Transverse colon (tissue), 4 donors: ENCODE results near the gene DPP10. TPM values are rescaled to one million over a fixed set of nuclear protein-coding genes. Genes with fewer than 3 reads are reported as not detected.

Experiments used
- DNase-seq: peaks from one replicate; pipeline ENCODE4 v3.0.0-alpha.2; 2019
- H3K27ac ChIP-seq, 4 donors: fragments of 200-600 bp; sonication (generic); 2 replicates each; pipeline ENCODE4 v1.5.1; 2016 to 2018; ENCODE audit warnings: inconsistent platforms in 4 of 4
- H3K27me3 ChIP-seq: fragments of 200-600 bp; sonication (generic); 2 replicates; pipeline ENCODE4 v1.5.1; 2017; ENCODE audit warnings: inconsistent platforms
- H3K36me3 ChIP-seq, 4 donors: fragments of 200-600 bp; sonication (generic); 2 replicates each; pipeline ENCODE4 v1.5.1; 2017 to 2019; ENCODE audit warnings: inconsistent platforms in 4 of 4
- H3K4me1 ChIP-seq, 4 donors: fragments of 200-600 bp; sonication (generic); 2 replicates each; pipeline ENCODE4 v1.5.1; 2017 to 2020; ENCODE audit warnings: inconsistent platforms in 4 of 4
- H3K4me3 ChIP-seq, 4 donors: fragments of 200-600 bp; sonication (generic); 1 replicate in 1 of 4; 2 replicates in 3 of 4; pipeline versions ENCODE4 v1.5.1 to v1.6.1; 2017 to 2019; ENCODE audit warnings: inconsistent platforms in 4 of 4
- H3K9me3 ChIP-seq, 2 donors: fragments of 200-600 bp; sonication (generic); 2 replicates each; pipeline ENCODE4 v1.5.1; 2017 to 2019; ENCODE audit warnings: inconsistent platforms in 2 of 2
- EP300 ChIP-seq: sonication (generic); formaldehyde crosslinking; IDR thresholded peaks from one replicate; pipeline ENCODE4 v1.6.1; 2017; ENCODE audit warnings: antibody characterized with exemption, low read depth
- POLR2A ChIP-seq: fragments of 450-650 bp; IDR thresholded peaks from one replicate; pipeline ENCODE4 v1.6.1; 2016; ENCODE audit warnings: antibody characterized with exemption, mild to moderate bottlenecking, moderate library complexity
- POLR2AphosphoS5 ChIP-seq, 3 donors: sonication (generic); formaldehyde crosslinking; IDR thresholded peaks; one replicate each; pipeline ENCODE4 v1.6.1; 2016; ENCODE audit warnings: antibody characterized with exemption in 3 of 3
- WGBS, 2 donors: methylation state at CpG; one replicate each; pipeline ENCODE4 v1.1.5; 2018; ENCODE audit warnings: low coverage in 1 of 2; 5-methylcytosine and 5-hydroxymethylcytosine counted together
- in situ Hi-C, 4 donors: fragments of 200-750 bp; cut with MboI; loops; one replicate each; pipeline versions ENCODE4 v1.15.0 to v1.15.1; 2017; ENCODE audit warnings: low sequenced_read_pairs in 3 of 4, low pct_ligation_motif_present in 1 of 4, low pct_unique_long_range_greater_than_20kb in 1 of 4
- intact Hi-C: fragments of 100-400 bp; cut with DNase I; formaldehyde crosslinking; loops from one replicate; pipeline ENCODE4 v1.15.1; 2023; ENCODE audit warnings: low total_unique reads
- total RNA-seq, 4 donors: library from RNA; depleted of rRNA; stranded (reverse); fragments of >200 nt; gene quantifications; one replicate each; pipeline ENCODE4 v1.1.0, GENCODE V29; 2016
- TF ChIP-seq, protein P1 (sequence below), 5 experiments: fragments of 200-600 bp in 3 of 5; fragments of 450-650 bp in 2 of 5; sonication (generic) in 3 of 5; IDR thresholded peaks; 1 replicate in 2 of 5; 2 replicates in 3 of 5; pipeline ENCODE4 v1.5.1; 2016 to 2017; ENCODE audit warnings: antibody characterized with exemption in 5 of 5, inconsistent platforms in 3 of 5, mild to moderate bottlenecking in 2 of 5, moderate library complexity in 1 of 5

The DPP10 gene
- total RNA-seq, 4 donors from 2014 or later, result 3.4 to 8.4 (median 7.0) TPM

DNA sequence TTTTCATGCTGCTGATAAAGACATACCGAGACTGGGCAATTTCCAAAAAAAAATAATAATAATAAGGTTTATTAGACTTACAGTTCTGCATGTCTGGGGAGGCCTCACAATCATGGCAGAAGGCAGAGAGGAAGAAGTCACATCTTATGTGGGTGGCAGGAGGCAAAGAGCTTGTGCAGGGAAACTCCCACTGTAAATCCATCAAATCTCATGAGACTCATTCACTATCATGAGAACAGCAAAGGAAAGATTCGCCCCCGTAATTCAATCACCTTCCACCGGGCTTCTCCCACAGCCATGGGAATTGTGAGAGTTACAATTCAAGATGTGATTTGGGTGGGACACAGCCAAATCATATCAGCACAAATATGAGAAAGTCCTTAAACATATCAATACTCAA is 1314.8 kb downstream of the DPP10 start:
- Histone ChIP-seq H3K9me3 (no peaks in the 10 kb centered on the region), H3K36me3 (no peaks in the 10 kb centered on the region), H3K4me3 (no peak overlapping the region), H3K4me1 (no peaks in the 10 kb centered on the region), H3K27ac (no peak overlapping the region), H3K27me3 (no peaks in the 10 kb centered on the region)
- in situ Hi-C loops, result no loop called here
- 85 to 87% methylated on average over 4 of the region's 4 CpGs for WGBS, 2 donors
- no peak for DNase-seq
- intact Hi-C loops, result no loop called here
- TF ChIP-seq EP300 (no peak), POLR2AphosphoS5 (IDR thresholded peaks at IDR 0.05) (no peak), POLR2A (no peak)
- TF ChIP-seq, protein P1, sequence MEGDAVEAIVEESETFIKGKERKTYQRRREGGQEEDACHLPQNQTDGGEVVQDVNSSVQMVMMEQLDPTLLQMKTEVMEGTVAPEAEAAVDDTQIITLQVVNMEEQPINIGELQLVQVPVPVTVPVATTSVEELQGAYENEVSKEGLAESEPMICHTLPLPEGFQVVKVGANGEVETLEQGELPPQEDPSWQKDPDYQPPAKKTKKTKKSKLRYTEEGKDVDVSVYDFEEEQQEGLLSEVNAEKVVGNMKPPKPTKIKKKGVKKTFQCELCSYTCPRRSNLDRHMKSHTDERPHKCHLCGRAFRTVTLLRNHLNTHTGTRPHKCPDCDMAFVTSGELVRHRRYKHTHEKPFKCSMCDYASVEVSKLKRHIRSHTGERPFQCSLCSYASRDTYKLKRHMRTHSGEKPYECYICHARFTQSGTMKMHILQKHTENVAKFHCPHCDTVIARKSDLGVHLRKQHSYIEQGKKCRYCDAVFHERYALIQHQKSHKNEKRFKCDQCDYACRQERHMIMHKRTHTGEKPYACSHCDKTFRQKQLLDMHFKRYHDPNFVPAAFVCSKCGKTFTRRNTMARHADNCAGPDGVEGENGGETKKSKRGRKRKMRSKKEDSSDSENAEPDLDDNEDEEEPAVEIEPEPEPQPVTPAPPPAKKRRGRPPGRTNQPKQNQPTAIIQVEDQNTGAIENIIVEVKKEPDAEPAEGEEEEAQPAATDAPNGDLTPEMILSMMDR (IDR thresholded peaks at IDR 0.05), result no peak

DNA sequence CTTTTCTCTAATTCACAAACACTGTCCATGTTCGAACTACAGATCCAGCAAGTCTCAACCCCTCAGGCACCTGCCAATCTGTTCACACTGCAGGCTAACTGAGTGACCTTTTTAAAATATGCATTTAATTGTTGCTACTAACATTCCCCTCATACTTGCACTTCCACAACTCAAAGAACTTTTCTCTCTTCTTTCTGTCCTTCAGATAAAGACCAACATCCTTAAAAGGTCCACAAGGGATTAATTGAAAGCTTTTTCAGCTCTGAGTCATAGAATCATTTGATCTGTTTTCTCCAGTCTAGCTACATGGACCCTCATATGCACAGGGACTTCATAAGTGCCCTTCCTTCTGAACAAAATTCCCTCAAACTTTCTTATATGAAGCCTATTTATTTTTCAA is 1321.2 kb downstream of the DPP10 start:
- TF ChIP-seq POLR2A, result no peak
- TF ChIP-seq, protein P1 (IDR thresholded peaks at IDR 0.05), result no peak
- TF ChIP-seq EP300, result no peak
- no peak for TF ChIP-seq POLR2AphosphoS5 (IDR thresholded peaks at IDR 0.05)
- Histone ChIP-seq H3K27ac (no peak overlapping the region), H3K9me3 (no peaks in the 10 kb centered on the region), H3K4me1 (no peaks in the 10 kb centered on the region), H3K27me3 (no peaks in the 10 kb centered on the region), H3K36me3 (no peaks in the 10 kb centered on the region), H3K4me3 (no peak overlapping the region)
- DNase-seq, result no peak
- in situ Hi-C loops (no loop called here), intact Hi-C loops (no loop called here)
- 67 to 76% methylated on average over 1 of the region's 1 CpG for WGBS, 2 donors

DNA sequence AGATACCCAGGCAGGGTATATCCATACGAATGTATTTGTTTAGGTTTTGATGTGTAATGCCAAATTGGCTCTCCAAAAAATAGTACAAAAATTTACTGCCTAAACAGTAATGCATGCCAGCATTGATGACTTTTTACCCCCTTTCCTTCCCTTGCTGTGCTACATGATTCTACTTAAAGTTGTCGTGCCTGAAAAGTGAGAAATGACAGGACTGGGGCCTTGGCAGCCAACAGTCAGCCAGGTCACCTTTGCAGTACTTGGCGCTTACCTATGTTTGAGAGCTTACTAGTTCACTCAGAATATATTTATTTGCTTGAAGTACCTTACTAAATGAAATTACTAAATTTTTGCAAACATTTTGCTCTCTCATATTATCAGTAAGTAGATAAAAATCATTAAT is 1329.1 kb downstream of the DPP10 start:
- Histone ChIP-seq H3K4me3 (no peak overlapping the region), H3K27ac (no peak overlapping the region), H3K27me3 (no peaks in the 10 kb centered on the region), H3K4me1 (no peaks in the 10 kb centered on the region), H3K9me3 (no peaks in the 10 kb centered on the region), H3K36me3 (no peaks in the 10 kb centered on the region)
- TF ChIP-seq, protein P1 (IDR thresholded peaks at IDR 0.05), result no peak
- TF ChIP-seq POLR2AphosphoS5 (IDR thresholded peaks at IDR 0.05), result no peak
- no peak for TF ChIP-seq POLR2A
- TF ChIP-seq EP300, result no peak
- in situ Hi-C loops (no loop called here), intact Hi-C loops (no loop called here)
- DNase-seq, result no peak
- WGBS, 2 donors, result 78 to 80% methylated on average over 3 of the region's 3 CpGs

DNA sequence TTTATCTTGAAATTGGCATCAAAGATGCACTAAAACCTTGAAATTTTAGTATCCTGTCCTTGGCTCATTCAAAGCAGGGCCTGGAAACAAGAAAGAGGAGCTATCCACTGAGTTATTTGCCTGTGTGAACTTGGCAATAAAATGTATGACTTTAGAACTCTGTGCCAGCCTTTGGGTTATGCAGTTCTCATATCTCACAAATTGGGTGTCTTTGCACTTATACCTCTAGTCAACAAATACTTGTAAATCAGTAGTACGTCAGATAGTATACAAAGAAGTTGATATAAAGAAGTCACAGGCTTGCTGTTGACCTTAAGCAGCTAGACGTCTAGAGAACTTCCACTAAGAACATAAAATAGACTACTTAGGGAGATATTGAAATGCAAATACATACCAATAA is 1331.9 kb downstream of the DPP10 start:
- no peak overlapping the region for H3K27ac ChIP-seq
- DNase-seq, result no peak
- no peaks in the 10 kb centered on the region for H3K27me3 ChIP-seq
- intact Hi-C loops (no loop called here), in situ Hi-C loops (no loop called here)
- WGBS, 2 donors, result 6 to 47% methylated on average over 2 of the region's 2 CpGs
- no peaks in the 10 kb centered on the region for H3K9me3 ChIP-seq
- TF ChIP-seq POLR2A, result no peak
- no peaks in the 10 kb centered on the region for H3K36me3 ChIP-seq
- no peak overlapping the region for H3K4me3 ChIP-seq
- no peaks in the 10 kb centered on the region for H3K4me1 ChIP-seq

DNA sequence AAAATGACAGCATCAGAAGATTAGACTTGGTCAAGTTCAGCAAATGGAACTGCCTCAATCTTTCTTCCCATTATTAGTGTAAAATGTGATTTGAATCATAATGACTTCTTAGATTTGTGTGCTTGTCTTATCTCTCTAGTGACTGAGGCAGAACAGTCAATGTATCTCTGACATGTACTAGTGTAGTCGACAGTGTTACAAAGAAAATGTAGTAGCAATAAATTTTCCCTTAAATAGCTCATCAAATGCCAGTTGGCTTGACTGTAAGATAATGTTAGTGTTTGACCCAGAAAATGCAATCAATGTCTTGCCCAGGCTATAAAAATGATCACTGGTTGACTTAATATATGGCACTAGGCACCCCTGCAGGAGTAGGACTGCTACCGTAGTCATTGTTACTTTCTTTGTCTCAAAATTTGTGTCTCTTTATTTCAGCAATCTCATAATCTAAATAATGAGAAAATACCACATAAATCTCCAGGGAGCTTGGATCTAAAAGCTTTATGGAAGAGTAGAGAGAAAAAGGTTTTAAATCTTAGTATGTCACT is 1336.7 kb downstream of the DPP10 start:
- in situ Hi-C loops, result no loop called here
- intact Hi-C loops, result no loop called here
- no peak for TF ChIP-seq POLR2A
- TF ChIP-seq POLR2AphosphoS5 (IDR thresholded peaks at IDR 0.05), result no peak
- DNase-seq, result no peak
- Histone ChIP-seq H3K27me3 (no peaks in the 10 kb centered on the region), H3K36me3 (no peaks in the 10 kb centered on the region), H3K4me3 (no peak overlapping the region), H3K4me1 (no peaks in the 10 kb centered on the region), H3K27ac (no peak overlapping the region), H3K9me3 (no peaks in the 10 kb centered on the region)
- WGBS, 2 donors, result 66 to 84% methylated on average over 2 of the region's 2 CpGs
